GM12865 (cell line): ENCODE data around the gene HPCAL4.

ENCODE experiments used
- DNase-seq: peaks from one replicate; pipeline ENCODE4 v3.0.0; 2010; ENCODE audit warnings: low read depth
- H3K4me3 ChIP-seq: 2 replicates; pipeline ENCODE4 v1.5.1; 2011; ENCODE audit warnings: mild to moderate bottlenecking, low read depth, low read length, control low read depth
- CTCF ChIP-seq: IDR thresholded peaks from 2 replicates; pipeline ENCODE4 v1.5.1; 2011; ENCODE audit warnings: low read length, control low read depth, low read depth, inconsistent platforms; ENCODE audit not compliant: insufficient read depth; ENCODE audit errors: missing control alignments

HPCAL4 gene

GRCh38 chr1:39720094-39720999 is 29.1 kb upstream of the HPCAL4 start:
- H3K4me3 ChIP-seq, result no peak overlapping the region
- peak; percentile 36 for TF ChIP-seq CTCF
- DNase-seq, result peak; percentile 74

- no peak for TF ChIP-seq CTCF
- no peak for DNase-seq
- no peak overlapping the region for H3K4me3 ChIP-seq
Observed at GRCh38 chr1:39717809-39718208, 26.6 kb upstream of the HPCAL4 start.

- TF ChIP-seq CTCF, result no peak
- H3K4me3 ChIP-seq, result no peak overlapping the region
- no peak for DNase-seq
Observed at GRCh38 chr1:39713557-39713956, 22.3 kb upstream of the HPCAL4 start.

GRCh38 chr1:39711966-39712340 is 20.7 kb upstream of the HPCAL4 start:
- no peak overlapping the region for H3K4me3 ChIP-seq
- no peak for DNase-seq
- TF ChIP-seq CTCF, result no peak

GRCh38 chr1:39711104-39711965 is 20.1 kb upstream of the HPCAL4 start:
- DNase-seq, result no peak
- no peak for TF ChIP-seq CTCF
- no peak overlapping the region for H3K4me3 ChIP-seq

- DNase-seq, result no peak
- no peak overlapping the region for H3K4me3 ChIP-seq
- TF ChIP-seq CTCF, result no peak
Observed at GRCh38 chr1:39707506-39707905, 16.3 kb upstream of the HPCAL4 start.
